GM18873 (cell line): ENCODE measurements around the gene CASP4.
"Not testable (repeated sequence)": the region's sequence is repeated elsewhere in the genome, so short reads cannot be mapped to it uniquely, and the experiment has no call there.

ENCODE experiments used
- ATAC-seq: cut with Tn5 transposase; IDR thresholded peaks from one replicate; pipeline ENCODE4 v1.9.1; 2021; ENCODE audit warnings: mild to moderate bottlenecking, moderate library complexity, moderate number of reproducible peaks; ENCODE audit not compliant: unreplicated experiment, low FRiP score

CASP4 gene

DNA sequence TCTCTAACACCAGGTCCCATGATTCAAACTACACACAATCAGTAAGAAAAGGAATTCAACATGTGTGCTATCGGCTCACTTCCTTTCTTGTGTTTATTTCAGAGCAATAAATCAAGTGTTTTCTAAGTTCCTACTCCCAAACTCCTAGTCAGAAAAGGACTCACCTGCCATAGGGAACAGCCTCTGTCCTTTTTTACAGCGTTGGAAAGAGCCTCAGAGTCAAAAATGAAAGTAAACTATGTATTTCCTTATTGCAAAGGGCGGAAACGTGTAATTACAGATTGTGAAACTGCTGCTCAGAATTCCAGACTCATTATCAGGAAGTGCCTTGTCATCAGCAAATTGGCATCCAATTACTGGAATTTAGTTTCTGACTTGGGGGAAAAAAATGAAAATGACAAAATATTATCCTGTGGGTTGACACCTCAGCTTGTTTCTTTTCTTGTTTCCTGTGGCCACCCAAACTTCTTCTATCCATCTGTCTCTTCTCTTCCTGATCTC lies at the start of gene CASP4:
Gene CASP4, minus strand, starts transcription at position 220 of the 501 bp plus-strand sequence. Its CDS starts 49 bp downstream, at position 171.
- ATAC-seq: peak; percentile 87

DNA sequence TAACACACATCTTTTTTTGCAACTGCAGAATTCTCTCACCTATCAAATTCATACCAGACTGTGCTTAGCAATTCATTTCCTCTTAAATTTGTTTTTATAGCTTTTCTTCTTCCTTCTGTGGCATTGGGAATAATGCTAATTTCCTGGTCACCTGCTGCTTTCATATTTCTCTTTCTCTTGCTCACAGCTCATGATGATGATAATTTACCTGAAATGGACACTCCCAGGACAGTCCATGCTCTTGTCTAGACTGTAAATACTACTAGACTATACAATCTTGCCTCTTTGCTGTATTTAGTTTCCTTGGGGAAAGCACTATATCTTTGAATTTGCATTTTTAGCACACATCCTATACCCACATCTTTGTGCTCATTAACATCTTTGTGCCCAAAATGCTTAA lies 39.1 kb upstream of the CASP4 start:
- no peak for ATAC-seq

DNA sequence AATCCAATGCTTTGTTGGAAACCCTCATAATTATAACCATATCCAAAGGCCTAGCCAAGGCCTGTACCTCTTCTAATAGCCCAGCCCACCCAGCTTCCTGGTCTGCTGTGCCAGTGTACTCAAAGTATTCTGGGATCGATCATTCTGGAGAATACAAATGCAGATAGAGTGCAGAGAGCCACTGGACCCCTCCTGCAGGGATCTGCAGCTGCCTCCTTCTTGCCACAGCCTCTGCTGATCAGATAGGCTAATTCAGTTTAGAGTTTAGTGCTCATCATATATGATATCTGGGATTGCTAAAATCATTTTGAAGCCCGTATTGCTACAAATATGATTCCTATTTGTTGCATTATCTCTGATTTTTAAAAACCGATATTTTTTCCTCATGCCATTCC lies 37.1 kb upstream of the CASP4 start:
- no peak for ATAC-seq

DNA sequence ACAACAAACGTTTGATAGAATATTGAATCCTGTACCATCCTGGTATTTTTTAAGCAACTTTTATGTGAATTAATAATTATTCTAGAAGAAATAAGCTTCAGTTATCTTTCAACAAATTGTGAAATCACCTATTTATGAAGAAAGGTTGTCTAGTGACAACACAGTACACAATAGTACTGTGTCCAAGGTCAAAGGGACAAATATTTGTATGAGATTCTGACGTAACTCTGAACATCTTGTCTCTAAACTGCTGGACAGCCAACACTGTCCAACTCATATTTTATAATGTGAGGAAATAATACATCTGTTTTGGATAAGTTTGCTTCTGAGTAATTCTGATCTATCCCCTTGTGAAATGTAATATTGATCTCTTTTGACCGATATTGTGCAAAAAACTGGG lies 35.6 kb upstream of the CASP4 start:
- ATAC-seq: no peak

DNA sequence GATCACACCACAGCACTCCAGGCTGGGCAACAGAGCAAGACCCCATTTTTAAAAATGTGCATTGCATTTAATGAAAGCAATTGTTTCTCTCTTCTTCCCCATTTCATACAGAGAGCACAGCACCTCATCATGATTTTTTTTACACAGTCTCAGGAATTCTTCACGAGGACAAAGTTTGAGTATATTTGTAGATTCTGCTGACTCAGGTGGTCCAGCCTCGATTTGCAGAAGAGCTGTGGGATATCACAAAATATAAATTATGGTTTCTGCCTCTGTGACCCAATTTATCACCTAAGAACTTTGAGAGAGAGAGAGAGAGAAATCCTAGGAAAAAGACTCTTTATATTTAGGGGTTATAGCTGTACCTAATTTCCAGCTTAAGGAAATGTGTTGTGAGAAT lies 34.8 kb upstream of the CASP4 start:
- no peak for ATAC-seq

DNA sequence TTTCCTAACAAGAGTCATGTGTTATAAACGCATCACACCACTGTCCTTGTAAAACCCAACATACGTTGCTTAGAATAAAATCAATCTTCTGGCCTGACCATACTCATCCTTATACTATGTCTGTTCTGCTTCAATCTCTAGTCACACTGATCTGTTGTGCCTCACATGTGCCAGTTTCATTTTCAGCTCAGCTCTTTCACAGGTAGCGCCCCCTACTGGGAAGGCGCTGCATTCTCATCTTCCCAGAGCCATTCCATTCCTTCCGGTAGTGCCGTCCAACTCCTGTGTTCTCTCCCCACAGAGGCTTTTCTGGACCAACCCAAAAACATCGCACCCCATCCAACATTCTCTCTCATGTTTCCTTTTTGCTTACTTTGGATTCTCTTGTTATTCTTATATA lies 32.4 kb upstream of the CASP4 start:
- peak; percentile 90 for ATAC-seq

DNA sequence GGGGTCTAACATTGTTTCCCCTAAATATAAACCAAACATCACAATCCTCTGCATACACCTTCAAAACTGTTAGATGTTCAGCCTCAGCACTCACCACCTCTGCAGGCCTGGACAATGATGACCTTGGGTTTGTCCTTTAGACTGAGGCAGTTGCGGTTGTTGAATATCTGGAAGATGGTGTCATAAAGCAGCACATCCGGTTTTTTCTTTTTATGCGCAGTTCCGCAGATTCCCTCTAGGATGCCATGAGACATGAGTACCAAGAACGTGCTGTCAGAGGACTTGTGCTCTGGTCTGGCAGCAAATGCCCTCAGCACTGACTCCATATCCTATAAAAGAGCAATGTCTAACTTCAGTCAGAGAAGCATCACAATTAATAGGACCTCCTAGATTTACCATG lies 31.8 kb upstream of the CASP4 start:
- no peak for ATAC-seq

DNA sequence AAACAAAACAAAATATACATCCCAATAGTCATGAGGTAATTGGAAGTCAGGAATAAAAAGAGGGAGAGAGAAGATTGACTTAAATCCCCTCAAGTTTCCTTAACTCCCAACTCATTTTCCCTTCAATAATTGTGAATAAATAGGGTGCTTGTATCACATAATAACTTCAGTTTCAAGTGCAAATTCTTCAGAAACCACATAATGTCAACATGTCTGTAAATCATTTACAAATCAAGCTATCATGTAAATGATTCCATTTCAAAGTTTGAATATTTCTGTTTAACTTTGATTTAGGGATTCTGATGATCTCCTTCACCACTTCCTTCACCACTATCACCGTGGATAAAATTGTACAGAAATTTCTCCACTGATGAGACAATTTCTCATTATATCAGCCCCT lies 31.3 kb upstream of the CASP4 start:
- ATAC-seq: no peak

DNA sequence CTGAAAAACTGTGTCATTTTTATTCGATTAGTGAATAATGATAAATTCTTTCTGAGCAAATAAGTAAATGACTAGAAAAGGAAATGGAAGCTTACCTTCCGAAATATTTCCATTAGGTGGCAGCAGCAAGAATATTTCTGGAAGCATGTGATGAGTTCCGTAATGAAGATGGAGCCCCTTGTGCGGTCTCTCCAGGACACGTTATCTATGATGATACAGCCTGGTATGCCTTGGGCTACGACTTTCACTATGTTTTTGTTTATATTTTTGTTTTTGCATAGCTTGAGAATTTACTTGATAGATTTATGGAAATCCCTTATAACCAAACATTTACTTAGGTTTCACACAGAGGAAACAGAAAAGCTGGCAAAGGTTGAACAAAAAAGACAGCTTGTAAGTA lies 28.9 kb upstream of the CASP4 start:
- ATAC-seq: no peak

DNA sequence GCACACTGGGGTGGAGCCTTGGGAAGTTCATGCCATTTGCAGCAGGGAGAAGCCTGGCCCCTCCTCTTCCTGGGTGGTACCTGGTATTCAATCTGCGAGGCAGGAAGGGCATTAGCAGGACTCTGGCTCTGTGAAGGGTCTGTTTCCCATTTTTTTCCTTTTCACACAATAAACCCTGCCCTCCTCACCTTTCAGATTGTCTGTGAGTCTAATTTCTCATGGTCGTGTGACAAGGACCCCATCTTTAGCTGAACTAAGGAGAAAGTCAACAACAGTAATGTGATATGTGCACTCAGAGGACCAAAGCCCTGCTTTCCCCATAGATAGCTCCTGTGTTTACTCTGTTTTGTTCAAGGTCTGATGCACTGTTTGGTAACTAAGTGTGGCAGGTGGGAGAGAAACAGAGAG lies 26.6 kb upstream of the CASP4 start:
- ATAC-seq: no peak

DNA sequence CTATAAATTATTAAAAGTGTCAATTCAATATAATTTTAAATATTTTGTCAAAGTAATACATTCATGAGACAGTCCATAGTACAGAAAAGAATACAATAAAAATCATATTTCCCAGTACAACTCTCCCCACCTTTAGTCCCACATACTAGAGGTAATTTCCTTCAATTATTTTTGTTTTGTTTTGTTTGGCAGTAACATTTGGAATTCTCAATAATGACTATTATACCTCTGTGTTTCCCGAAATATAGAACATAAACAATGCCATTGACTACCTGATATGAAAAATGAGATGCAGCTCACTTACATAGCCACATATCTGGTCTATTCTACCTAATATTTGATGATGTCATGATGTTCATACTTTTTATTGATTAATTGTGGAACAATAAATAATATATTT lies 24.4 kb upstream of the CASP4 start:
- ATAC-seq: no peak

DNA sequence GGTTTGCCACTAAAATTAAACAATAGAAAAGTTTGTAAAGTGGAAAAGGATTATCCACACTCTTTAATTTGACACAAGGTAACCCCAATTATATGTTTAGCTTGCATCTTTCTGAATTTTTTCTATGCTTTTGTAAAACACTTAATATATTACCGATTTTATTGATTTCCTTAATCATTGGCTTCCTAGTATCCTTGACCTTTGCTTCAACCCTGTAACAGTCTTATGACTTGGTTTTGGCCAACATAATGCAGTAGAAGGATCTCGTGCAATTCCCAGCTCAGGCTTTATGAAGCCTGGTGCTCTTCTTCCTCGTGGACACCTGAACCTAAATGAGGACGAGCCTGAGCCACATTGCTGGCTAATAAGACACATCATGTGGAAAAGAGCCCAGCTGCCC lies 23.6 kb upstream of the CASP4 start:
- no peak for ATAC-seq

DNA sequence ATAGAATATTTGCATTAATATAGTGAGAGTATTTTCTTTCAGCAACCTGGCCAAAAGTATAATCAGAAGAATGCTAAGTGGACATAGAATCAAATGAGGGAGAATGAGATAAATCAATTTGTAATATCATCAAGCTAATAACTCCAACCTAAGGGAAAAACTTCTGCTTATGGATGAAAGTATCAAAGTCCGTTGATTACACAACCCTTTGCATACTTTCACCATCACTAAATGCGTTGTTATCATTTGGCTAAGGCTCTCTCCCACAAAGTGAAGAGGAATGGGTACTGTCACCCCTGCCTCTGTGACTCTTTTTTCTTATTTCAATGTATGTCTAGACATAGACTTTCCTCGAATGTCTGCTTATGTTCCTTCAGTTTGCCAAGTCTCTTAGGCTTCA lies 16.4 kb upstream of the CASP4 start:
- ATAC-seq: no peak

DNA sequence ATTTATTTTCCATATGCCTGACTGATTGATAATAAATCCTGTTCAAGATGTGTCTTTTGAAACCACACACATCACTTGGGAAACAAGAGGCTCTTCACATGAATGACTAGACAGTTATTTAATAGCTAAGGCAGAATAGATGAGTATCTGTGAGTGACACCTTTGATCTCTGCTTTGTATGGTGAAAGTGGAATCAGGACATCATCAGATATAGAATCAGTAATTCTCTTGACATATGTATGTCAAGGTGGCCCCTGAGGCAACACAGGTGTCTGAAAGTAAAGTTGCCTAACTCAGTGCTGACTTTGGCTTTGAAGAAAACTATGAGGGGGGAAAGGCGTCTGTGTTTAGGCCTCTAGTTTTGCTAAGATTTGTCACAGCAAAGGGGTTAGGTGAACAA lies 11.5 kb upstream of the CASP4 start:
- ATAC-seq: no peak

DNA sequence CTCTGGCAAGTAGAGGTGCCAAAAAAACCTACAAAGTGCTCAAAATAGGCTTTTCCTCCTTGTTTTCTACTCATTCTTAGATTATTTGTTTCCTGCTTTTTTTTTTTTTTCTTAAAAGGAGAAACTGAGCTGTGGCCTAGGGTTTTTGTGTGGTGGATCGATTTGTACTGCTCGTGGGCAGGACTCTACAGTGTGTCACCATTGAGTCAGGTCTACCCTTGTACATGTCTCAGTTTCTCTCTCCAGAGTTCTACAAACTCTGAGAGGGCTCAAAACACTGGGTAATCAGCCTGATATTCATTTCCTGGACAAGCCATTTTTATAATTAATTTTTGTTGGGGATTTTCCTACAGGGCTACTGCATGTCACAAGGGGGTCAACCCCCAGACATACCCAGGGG lies 5.2 kb upstream of the CASP4 start:
- no peak for ATAC-seq

DNA sequence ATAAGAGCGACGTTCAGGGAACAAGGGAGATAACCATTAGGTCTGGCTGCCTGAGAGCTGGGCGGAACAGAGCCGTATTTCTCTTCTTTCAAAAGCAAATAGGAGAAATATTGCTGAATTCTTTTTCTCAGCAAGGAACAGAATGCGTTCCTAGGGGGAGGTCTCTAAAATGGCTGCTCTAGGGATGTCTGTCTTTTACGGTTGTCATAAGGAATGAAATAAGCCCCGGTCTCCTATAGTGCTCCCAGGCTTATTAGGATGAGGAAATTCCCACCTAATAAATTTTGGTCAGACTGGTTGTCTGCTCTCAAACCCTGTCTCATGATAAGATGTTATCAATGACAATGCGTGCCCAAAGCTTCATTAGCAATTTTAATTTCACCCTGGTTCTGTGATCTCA lies 4.5 kb upstream of the CASP4 start:
- ATAC-seq: not testable (repeated sequence)

DNA sequence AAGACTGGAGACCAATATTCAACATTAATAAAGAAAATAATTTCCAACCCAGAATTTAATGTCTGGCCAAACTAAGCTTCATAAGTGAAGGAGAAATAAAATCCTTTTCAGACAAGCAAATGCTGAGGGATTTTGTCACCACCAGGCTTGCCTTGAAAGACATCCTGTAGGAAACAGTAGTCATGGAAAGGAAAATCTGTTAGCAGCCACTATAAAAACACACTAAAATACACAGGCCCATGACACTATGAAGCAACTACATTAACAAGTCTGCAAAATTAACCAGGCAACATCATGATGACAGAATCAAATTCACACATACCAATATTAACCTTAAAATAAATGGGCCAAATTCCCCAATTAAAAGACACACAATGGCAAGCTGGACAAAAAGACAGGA lies 2.4 kb upstream of the CASP4 start:
- ATAC-seq: no peak

DNA sequence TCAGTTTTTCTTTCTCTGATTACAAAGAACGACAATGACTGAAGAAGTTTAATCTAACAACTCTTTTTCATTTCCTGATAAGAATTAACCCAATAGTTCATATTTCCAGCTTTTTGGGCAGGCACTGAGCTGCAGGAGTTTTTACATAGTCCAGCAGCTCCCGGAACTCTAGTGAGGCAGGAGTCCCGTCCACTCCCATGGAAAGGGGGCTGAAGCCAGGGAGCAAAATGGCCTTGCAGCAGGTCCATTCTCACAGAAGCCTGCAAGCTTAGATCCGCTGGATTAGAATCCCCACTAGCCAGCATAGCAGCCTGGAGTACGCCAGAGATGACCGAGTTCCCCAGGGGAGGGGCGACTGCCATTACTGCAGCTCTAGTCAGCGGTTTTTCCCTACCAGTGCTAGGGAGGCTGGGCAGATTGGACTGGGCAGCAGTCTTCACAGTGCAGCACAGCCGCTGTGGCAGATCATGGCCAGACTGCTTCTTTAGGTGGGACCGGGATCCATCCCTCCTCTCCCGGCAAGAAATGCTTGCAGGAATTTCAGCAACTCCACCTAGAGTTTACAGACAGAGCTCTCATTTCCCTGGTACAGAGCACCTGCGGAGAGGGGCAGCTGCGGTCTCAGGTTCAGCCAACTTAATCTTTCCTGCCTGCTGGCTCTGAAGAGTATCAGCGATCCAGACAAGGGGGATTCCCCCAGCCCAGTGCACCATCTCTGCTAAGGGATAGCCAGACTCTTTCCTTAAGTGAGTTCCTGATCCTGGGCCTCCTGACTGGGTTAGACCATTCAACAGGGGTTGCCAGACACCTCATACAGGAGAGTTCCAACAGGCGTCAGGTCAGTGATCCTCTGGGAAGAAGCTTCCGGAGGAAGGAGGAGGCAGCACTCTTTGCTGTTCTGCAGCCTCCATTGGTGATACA lies 742 bp upstream of the CASP4 start:
- no peak for ATAC-seq

DNA sequence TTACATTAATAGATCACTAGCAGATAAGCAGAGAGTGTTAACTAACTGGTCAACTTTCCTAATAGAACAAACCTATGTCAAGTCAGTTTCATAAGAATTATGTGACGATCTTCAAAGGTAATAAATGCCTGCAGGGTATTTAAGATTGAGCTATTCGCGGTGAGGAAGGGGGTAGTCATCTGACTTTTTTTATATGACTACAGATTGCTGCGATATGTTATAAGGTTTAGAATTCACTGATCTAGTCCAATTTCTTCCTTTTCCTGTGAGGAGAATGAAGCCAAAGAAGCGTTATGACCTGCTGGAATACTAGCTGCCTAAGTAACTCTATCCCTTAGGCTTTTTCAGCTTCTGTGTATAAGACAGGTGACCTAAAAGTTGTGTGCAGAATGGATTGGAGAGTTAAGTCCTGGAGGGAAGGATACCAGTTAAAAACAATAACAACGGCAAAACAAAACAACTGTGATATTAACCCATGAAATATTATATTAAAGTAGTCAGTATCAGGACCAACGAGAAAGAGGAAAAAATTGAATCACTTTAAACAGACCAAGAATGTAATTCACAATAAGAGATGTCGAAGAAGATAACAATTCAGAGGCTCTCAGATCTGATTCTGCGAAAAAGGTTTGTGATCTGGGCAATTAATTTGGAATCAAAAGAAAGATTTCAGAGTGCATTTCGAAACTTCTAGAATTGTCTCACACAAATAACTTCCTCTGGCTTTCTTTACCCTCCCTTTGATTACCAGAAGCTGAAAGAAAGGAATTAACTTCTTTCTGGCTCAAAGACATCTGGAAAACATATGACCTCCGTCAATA lies 630 bp downstream of the CASP4 start:
- ATAC-seq: no peak

DNA sequence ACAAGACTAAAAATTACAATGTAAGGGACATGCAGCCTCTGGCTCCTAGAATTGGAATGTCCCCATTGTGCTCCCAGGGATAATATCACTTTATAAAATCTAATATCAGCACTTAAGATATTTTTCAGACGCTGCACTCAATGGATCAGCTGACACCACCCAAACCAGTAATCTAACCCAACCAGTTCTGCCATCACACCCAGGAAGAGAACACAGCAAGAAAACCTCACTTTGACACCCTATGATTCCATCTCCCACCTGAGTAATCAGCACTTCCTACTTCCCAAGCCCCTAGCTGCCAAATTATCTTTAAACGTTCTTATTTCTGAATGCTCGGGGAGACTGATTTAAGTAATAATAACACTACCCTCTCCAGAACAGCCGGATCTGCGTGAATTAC lies 2.6 kb downstream of the CASP4 start:
- no peak for ATAC-seq

DNA sequence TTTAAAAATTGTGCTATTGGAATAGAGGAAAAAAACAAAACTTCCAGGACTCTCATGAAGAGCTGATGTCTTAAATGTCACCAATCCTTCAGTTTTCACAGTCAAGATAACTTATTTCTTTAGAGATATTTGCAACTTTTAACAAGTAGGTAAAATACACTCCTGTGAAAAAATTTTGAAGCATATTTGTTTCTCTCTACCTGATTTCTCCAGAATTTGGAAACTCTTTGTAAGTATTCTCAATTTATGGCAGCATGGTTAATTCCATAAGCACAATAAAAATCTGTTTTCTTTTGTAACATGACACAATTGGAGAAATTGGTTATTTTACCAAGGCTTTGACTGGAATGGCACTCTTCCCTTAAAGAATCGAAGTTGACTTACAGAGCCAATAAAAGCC lies 4.1 kb downstream of the CASP4 start:
- no peak for ATAC-seq
